ENCODE measurements around the gene CCDC196.

The CCDC196 gene

GRCh38 chr14:66485910-66486421 is at the start of gene CCDC196:
TSS of gene CCDC196 (plus strand) at chr14:66486371. CDS start at chr14:66486503, 132 bp downstream.
- no peak for DNase-seq (ENCODE audit: low read depth)

GRCh38 chr14:66440801-66441200 is 45.4 kb upstream of the CCDC196 start:
- no peak for DNase-seq (ENCODE audit: low read depth)

- DNase-seq (ENCODE audit: low read depth): no peak
These were observed 43.1 kb upstream of the CCDC196 start for GRCh38 chr14:66442953-66443571.

GRCh38 chr14:66443785-66444184 is 42.4 kb upstream of the CCDC196 start:
- DNase-seq (ENCODE audit: low read depth): no peak

- DNase-seq (ENCODE audit: low read depth): no peak
These were observed 41.8 kb upstream of the CCDC196 start for GRCh38 chr14:66444271-66444927.

GRCh38 chr14:66445936-66446335 is 40.2 kb upstream of the CCDC196 start:
- DNase-seq (ENCODE audit: low read depth): no peak

- no peak for DNase-seq (ENCODE audit: low read depth)
These were observed 32.7 kb upstream of the CCDC196 start for GRCh38 chr14:66453469-66453868.

GRCh38 chr14:66459603-66460002 is 26.6 kb upstream of the CCDC196 start:
- no peak for DNase-seq (ENCODE audit: low read depth)

- DNase-seq (ENCODE audit: low read depth): no peak
These were observed 21.9 kb upstream of the CCDC196 start for GRCh38 chr14:66464261-66464660.

- no peak for DNase-seq (ENCODE audit: low read depth)
These were observed 17.3 kb upstream of the CCDC196 start for GRCh38 chr14:66468778-66469367.

- DNase-seq (ENCODE audit: low read depth): no peak
These were observed 14.6 kb upstream of the CCDC196 start for GRCh38 chr14:66471584-66471983.

- DNase-seq (ENCODE audit: low read depth): no peak
These were observed 13.9 kb upstream of the CCDC196 start for GRCh38 chr14:66472251-66472650.

GRCh38 chr14:66473223-66473622 is 12.9 kb upstream of the CCDC196 start:
- no peak for DNase-seq (ENCODE audit: low read depth)

- DNase-seq (ENCODE audit: low read depth): no peak
These were observed 9.2 kb upstream of the CCDC196 start for GRCh38 chr14:66476964-66477363.

GRCh38 chr14:66477567-66477966 is 8.6 kb upstream of the CCDC196 start:
- no peak for DNase-seq (ENCODE audit: low read depth)

- DNase-seq (ENCODE audit: low read depth): no peak
These were observed 3.3 kb upstream of the CCDC196 start for GRCh38 chr14:66482873-66483272.

- DNase-seq (ENCODE audit: low read depth): no peak
These were observed 2.8 kb upstream of the CCDC196 start for GRCh38 chr14:66483322-66483721.

GRCh38 chr14:66485029-66485428 is 1.1 kb upstream of the CCDC196 start:
- no peak for DNase-seq (ENCODE audit: low read depth)

- no peak for DNase-seq (ENCODE audit: low read depth)
These were observed 993 bp downstream of the CCDC196 start for GRCh38 chr14:66487164-66487563.

GRCh38 chr14:66490143-66491111 is 4.3 kb downstream of the CCDC196 start:
- no peak for DNase-seq (ENCODE audit: low read depth)

GRCh38 chr14:66493750-66494149 is 7.6 kb downstream of the CCDC196 start:
- no peak for DNase-seq (ENCODE audit: low read depth)
